GM19025 (cell line): ENCODE measurements around the gene ATP6V1E1.

Experiments
- ATAC-seq: cut with Tn5 transposase; IDR thresholded peaks from one replicate; pipeline ENCODE4 v1.9.1; 2021; ENCODE audit warnings: mild to moderate bottlenecking, low read depth, moderate library complexity; ENCODE audit not compliant: unreplicated experiment

The ATP6V1E1 gene

GRCh38 chr22:17634696-17635095 is 6.1 kb upstream of the ATP6V1E1 start:
- no peak for ATAC-seq

- ATAC-seq, result no peak
Measured at GRCh38 chr22:17633998-17634323, 5.4 kb upstream of the ATP6V1E1 start.

GRCh38 chr22:17633217-17633997 is 4.9 kb upstream of the ATP6V1E1 start:
- no peak for ATAC-seq

GRCh38 chr22:17631076-17631565 is 2.6 kb upstream of the ATP6V1E1 start:
- no peak for ATAC-seq

- no peak for ATAC-seq
Measured at GRCh38 chr22:17629641-17630040, 1.1 kb upstream of the ATP6V1E1 start.

GRCh38 chr22:17629173-17629489 is 582 bp upstream of the ATP6V1E1 start:
- no peak for ATAC-seq

GRCh38 chr22:17627961-17628405 is 566 bp downstream of the ATP6V1E1 start:
- no peak for ATAC-seq

GRCh38 chr22:17613280-17613679 is 15.3 kb downstream of the ATP6V1E1 start:
- no peak for ATAC-seq

- ATAC-seq, result no peak
Measured at GRCh38 chr22:17612057-17612456, 16.5 kb downstream of the ATP6V1E1 start.

- ATAC-seq, result no peak
Measured at GRCh38 chr22:17607891-17608521, 20.5 kb downstream of the ATP6V1E1 start.

- no peak for ATAC-seq
Measured at GRCh38 chr22:17606496-17606895, 22.1 kb downstream of the ATP6V1E1 start.

GRCh38 chr22:17603668-17604067 is 24.9 kb downstream of the ATP6V1E1 start:
- no peak for ATAC-seq

- no peak for ATAC-seq
Measured at GRCh38 chr22:17601031-17601430, 27.5 kb downstream of the ATP6V1E1 start.

GRCh38 chr22:17598318-17598717 is 30.2 kb downstream of the ATP6V1E1 start:
- ATAC-seq, result no peak

GRCh38 chr22:17597217-17597616 is 31.3 kb downstream of the ATP6V1E1 start:
- no peak for ATAC-seq

GRCh38 chr22:17596226-17596625 is 32.3 kb downstream of the ATP6V1E1 start:
- ATAC-seq, result no peak

- ATAC-seq, result no peak
Measured at GRCh38 chr22:17592201-17592600, 36.3 kb downstream of the ATP6V1E1 start.

- ATAC-seq, result no peak
Measured at GRCh38 chr22:17590586-17590985, 38.0 kb downstream of the ATP6V1E1 start.

GRCh38 chr22:17589810-17590375 is 38.7 kb downstream of the ATP6V1E1 start:
- ATAC-seq, result no peak

- ATAC-seq, result no peak
Measured at GRCh38 chr22:17588606-17589005, 39.9 kb downstream of the ATP6V1E1 start.

- no peak for ATAC-seq
Measured at GRCh38 chr22:17587629-17588028, 40.9 kb downstream of the ATP6V1E1 start.
